Panc1 (cell line): Measurements from ENCODE around the gene CARMIL1. TPM values are rescaled to one million over a fixed set of nuclear protein-coding genes. Genes with fewer than 3 reads are reported as not detected.

Experiments used
- ATAC-seq: fragments of 200-7000 bp; cut with Tn5 transposase; 2 replicates; pipeline ENCODE4 v1.9.1; 2020; ENCODE audit warnings: mild to moderate bottlenecking, moderate library complexity
- BruUV-seq: library from RNA; stranded (reverse); fragments of 400-500 nt; replicated peaks from 2 replicates; lab custom pipeline; 2021; lab: Mats Ljungman, UMichigan
- CTCF ChIA-PET: fragments of 300-600 bp; sonication (Branson Sonifier 250); formaldehyde crosslinking; loops from one replicate; lab custom pipeline; 2022; ENCODE audit warnings: antibody characterized with exemption; lab: Charles Lee
- POLR2A ChIA-PET: fragments of 300-600 bp; sonication (Branson Sonifier 250); formaldehyde crosslinking; loops from one replicate; lab custom pipeline; 2022; ENCODE audit warnings: antibody characterized with exemption; lab: Charles Lee
- DNase-seq: peaks from one replicate; pipeline ENCODE4 v3.0.0-alpha.2; 2010; ENCODE audit warnings: low read depth, low spot score
- H3K27ac ChIP-seq: 2 replicates; pipeline ENCODE4 v1.5.1; 2011; ENCODE audit warnings: mild to moderate bottlenecking, low read length, inconsistent platforms
- H3K27me3 ChIP-seq: fragments of 200-500 bp; sonication (Bioruptor generic); 2 replicates; pipeline ENCODE4 v1.6.0; 2014; ENCODE audit warnings: low read length, inconsistent platforms; ENCODE audit not compliant: control insufficient read depth, insufficient read depth
- H3K36me3 ChIP-seq: fragments of 200-500 bp; sonication (Bioruptor generic); 2 replicates; pipeline ENCODE4 v1.5.1; 2014; ENCODE audit warnings: inconsistent platforms, mild to moderate bottlenecking, low read length, moderate library complexity; ENCODE audit not compliant: control insufficient read depth, insufficient read depth
- H3K4me1 ChIP-seq: 2 replicates; pipeline ENCODE4 v1.5.1; 2011; ENCODE audit warnings: inconsistent platforms, mild to moderate bottlenecking, low read length, moderate library complexity; ENCODE audit not compliant: control insufficient read depth, insufficient read depth
- H3K4me3 ChIP-seq, 2 experiments: 2 replicates each; pipeline ENCODE4 v1.5.1; 2011 to 2012; ENCODE audit warnings: low read depth in 2 of 2, low read length in 2 of 2, mild to moderate bottlenecking in 2 of 2, inconsistent platforms in 1 of 2, moderate library complexity in 1 of 2
- H3K9me3 ChIP-seq: fragments of 200-500 bp; sonication (Bioruptor generic); 2 replicates; pipeline ENCODE4 v1.5.1; 2014; ENCODE audit warnings: low read depth, mild to moderate bottlenecking, inconsistent platforms, low read length, moderate library complexity; ENCODE audit not compliant: control insufficient read depth, insufficient read depth
- CTCF ChIP-seq: fragments of 450-650 bp; IDR thresholded peaks from 2 replicates; pipeline ENCODE4 v1.5.1; 2017; ENCODE audit warnings: mild to moderate bottlenecking
- POLR2AphosphoS5 ChIP-seq: IDR thresholded peaks from 2 replicates; pipeline ENCODE4 v1.6.1; 2012; ENCODE audit warnings: mild to moderate bottlenecking, low read depth, low read length, moderate library complexity
- REST ChIP-seq, 2 experiments: IDR thresholded peaks; 2 replicates each; pipeline ENCODE4 v1.6.1; 2011 to 2012; ENCODE audit warnings: low read depth in 2 of 2, control low read depth in 1 of 2, low read length in 1 of 2, mild to moderate bottlenecking in 1 of 2, moderate library complexity in 1 of 2; ENCODE audit not compliant: insufficient read depth in 1 of 2
- SIN3A ChIP-seq: IDR thresholded peaks from 2 replicates; pipeline ENCODE4 v1.6.1; 2012; ENCODE audit warnings: low read depth, mild to moderate bottlenecking, low read length, moderate library complexity, borderline replicate concordance; ENCODE audit not compliant: insufficient read depth
- TCF7L2 ChIP-seq: IDR thresholded peaks from 2 replicates; pipeline ENCODE4 v1.6.1; 2011; ENCODE audit warnings: mild to moderate bottlenecking, low read depth, low read length, inconsistent platforms
- in situ Hi-C: cut with HindIII; loops from 2 replicates; pipeline ENCODE4 v1.10.0; 2016; ENCODE audit warnings: low sequenced_read_pairs, low pct_unique_long_range_greater_than_20kb
- intact Hi-C: fragments of 100-400 bp; cut with micrococcal nuclease; formaldehyde crosslinking; loops from one replicate; pipeline ENCODE4 v1.10.0; 2022; ENCODE audit not compliant: unreplicated experiment
- total RNA-seq: library from RNA; stranded (reverse); gene quantifications from one replicate; pipeline ENCODE4 v1.2.1, GENCODE V29; 2021; ENCODE audit not compliant: unreplicated experiment

Gene CARMIL1
- total RNA-seq, 1 experiment from 2014 or later = 4.0 TPM

GRCh38 chr6:25384234-25384633 is 105.1 kb downstream of the CARMIL1 start:
- H3K9me3 ChIP-seq = no peaks in the 10 kb centered on the region
- H3K4me1 ChIP-seq = no peaks in the 10 kb centered on the region
- no peaks in the 10 kb centered on the region for H3K36me3 ChIP-seq
- no peaks in the 10 kb centered on the region for H3K27me3 ChIP-seq
- in situ Hi-C loops = no loop called here
- intact Hi-C loops = no loop called here
- ATAC-seq (no peak), DNase-seq (no peak)
- H3K27ac ChIP-seq = no peak overlapping the region
- H3K4me3 ChIP-seq = no peak overlapping the region
- CTCF ChIA-PET = no interaction called here
- POLR2A ChIA-PET = no interaction called here
- no TSS peak for BruUV-seq
- TF ChIP-seq SIN3A (no peak), TCF7L2 (no peak)

- Histone ChIP-seq H3K36me3 (no peaks in the 10 kb centered on the region), H3K27me3 (no peaks in the 10 kb centered on the region), H3K4me3 (no peak overlapping the region), H3K9me3 (no peaks in the 10 kb centered on the region), H3K27ac (no peak overlapping the region), H3K4me1 (no peaks in the 10 kb centered on the region)
- intact Hi-C loops = no loop called here
- DNase-seq (no peak), ATAC-seq (no peak)
- TF ChIP-seq SIN3A (no peak), CTCF (no peak)
- CTCF ChIA-PET = no interaction called here
- BruUV-seq = no TSS peak
- POLR2A ChIA-PET = no interaction called here
- in situ Hi-C loops = no loop called here
Observed at GRCh38 chr6:25384967-25385366, 105.8 kb downstream of the CARMIL1 start.

- DNase-seq (no peak), ATAC-seq (no peak)
- Histone ChIP-seq H3K27ac (no peak overlapping the region), H3K27me3 (no peaks in the 10 kb centered on the region), H3K4me3 (no peak overlapping the region), H3K9me3 (no peaks in the 10 kb centered on the region), H3K4me1 (no peaks in the 10 kb centered on the region), H3K36me3 (no peaks in the 10 kb centered on the region)
- no peak for TF ChIP-seq SIN3A
- TF ChIP-seq CTCF = no peak
- no peak for TF ChIP-seq TCF7L2
- no peak for TF ChIP-seq POLR2AphosphoS5
- TF ChIP-seq REST (IDR thresholded peaks at IDR 0.05; ENCODE audit: insufficient read depth in 1 of 2, low read depth in 2 of 2, low read length in 1 of 2) = no peak
- in situ Hi-C loops (no loop called here), intact Hi-C loops (no loop called here)
- BruUV-seq = no TSS peak
- POLR2A ChIA-PET = no interaction called here
- CTCF ChIA-PET = no interaction called here
Observed at GRCh38 chr6:25387483-25387882, 108.3 kb downstream of the CARMIL1 start.
